ENCODE data around the gene CDC42EP4.
A peak's percentile ranks its signal among the peaks of the same experiment; 100 is the strongest.

CDC42EP4 gene

GRCh38 chr17:73311781-73312641, at the start of gene CDC42EP4 (continued):
- TF ChIP-seq ZNF626 (tag by site-specific recombination; IDR thresholded peaks at IDR 0.05) (no peak), ZNF670 (tag by site-specific recombination; IDR thresholded peaks at IDR 0.05; ENCODE audit: low read depth) (no peak), KLF16 (tag by site-specific recombination; IDR thresholded peaks at IDR 0.05) (0 out of 2 replicates have a peak, but pooled peaks have one; percentile 40), ZNF184 (tag by site-specific recombination; IDR thresholded peaks at IDR 0.05) (0 out of 2 replicates have a peak, but pooled peaks have one; percentile 31), ZNF423 (tag by site-specific recombination; IDR thresholded peaks at IDR 0.05) (peak; percentile 93), ZNF473 (tag by site-specific recombination; IDR thresholded peaks at IDR 0.05) (no peak), ZNF510 (tag by site-specific recombination; IDR thresholded peaks at IDR 0.05; ENCODE audit: insufficient replicate concordance) (no peak), ZNF596 (tag by site-specific recombination; IDR thresholded peaks at IDR 0.05) (no peak), ZNF146 (tag by site-specific recombination; IDR thresholded peaks at IDR 0.05) (no peak), SETDB1 (IDR thresholded peaks at IDR 0.05; ENCODE audit: insufficient read length, low read length) (no peak), ZNF629 (tag by site-specific recombination; IDR thresholded peaks at IDR 0.05) (peak; percentile 83), GLI4 (tag by site-specific recombination; IDR thresholded peaks at IDR 0.05) (no peak), ZNF600 (tag by site-specific recombination; IDR thresholded peaks at IDR 0.05) (peak; percentile 53; the same call in 1 of the 2 replicates), ZNF404 (tag by site-specific recombination; IDR thresholded peaks at IDR 0.05) (no peak), MYNN (tag by site-specific recombination; IDR thresholded peaks at IDR 0.05; ENCODE audit: borderline replicate concordance) (no peak), ZNF202 (tag by site-specific recombination; IDR thresholded peaks at IDR 0.05; ENCODE audit: borderline replicate concordance) (no peak), ZNF37A (tag by site-specific recombination; IDR thresholded peaks at IDR 0.05) (no peak), ZNF133 (tag by site-specific recombination; IDR thresholded peaks at IDR 0.05) (no peak), KLF8 (tag by site-specific recombination; IDR thresholded peaks at IDR 0.05) (peak; percentile 85), ZNF48 (tag by site-specific recombination; IDR thresholded peaks at IDR 0.05) (no peak), ZNF169 (tag by site-specific recombination; IDR thresholded peaks at IDR 0.05) (no peak), ZNF677 (tag by site-specific recombination; IDR thresholded peaks at IDR 0.05) (no peak), PRDM6 (tag by site-specific recombination; IDR thresholded peaks at IDR 0.05) (no peak; the same call in 1 of the 2 replicates), ZNF692 (tag by site-specific recombination; IDR thresholded peaks at IDR 0.05) (peak; percentile 80), ZNF561 (tag by site-specific recombination; IDR thresholded peaks at IDR 0.05; ENCODE audit: borderline replicate concordance) (peak; percentile 79), ZNF10 (tag by site-specific recombination; IDR thresholded peaks at IDR 0.05) (peak; percentile 7; the same call in 1 of the 2 replicates), ZNF664 (tag by site-specific recombination; IDR thresholded peaks at IDR 0.05) (no peak)
- TF ChIP-seq, protein P1, sequence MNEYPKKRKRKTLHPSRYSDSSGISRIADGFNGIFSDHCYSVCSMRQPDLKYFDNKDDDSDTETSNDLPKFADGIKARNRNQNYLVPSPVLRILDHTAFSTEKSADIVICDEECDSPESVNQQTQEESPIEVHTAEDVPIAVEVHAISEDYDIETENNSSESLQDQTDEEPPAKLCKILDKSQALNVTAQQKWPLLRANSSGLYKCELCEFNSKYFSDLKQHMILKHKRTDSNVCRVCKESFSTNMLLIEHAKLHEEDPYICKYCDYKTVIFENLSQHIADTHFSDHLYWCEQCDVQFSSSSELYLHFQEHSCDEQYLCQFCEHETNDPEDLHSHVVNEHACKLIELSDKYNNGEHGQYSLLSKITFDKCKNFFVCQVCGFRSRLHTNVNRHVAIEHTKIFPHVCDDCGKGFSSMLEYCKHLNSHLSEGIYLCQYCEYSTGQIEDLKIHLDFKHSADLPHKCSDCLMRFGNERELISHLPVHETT (tag by site-specific recombination; IDR thresholded peaks at IDR 0.05), result no peak
- TF ChIP-seq, protein P2, sequence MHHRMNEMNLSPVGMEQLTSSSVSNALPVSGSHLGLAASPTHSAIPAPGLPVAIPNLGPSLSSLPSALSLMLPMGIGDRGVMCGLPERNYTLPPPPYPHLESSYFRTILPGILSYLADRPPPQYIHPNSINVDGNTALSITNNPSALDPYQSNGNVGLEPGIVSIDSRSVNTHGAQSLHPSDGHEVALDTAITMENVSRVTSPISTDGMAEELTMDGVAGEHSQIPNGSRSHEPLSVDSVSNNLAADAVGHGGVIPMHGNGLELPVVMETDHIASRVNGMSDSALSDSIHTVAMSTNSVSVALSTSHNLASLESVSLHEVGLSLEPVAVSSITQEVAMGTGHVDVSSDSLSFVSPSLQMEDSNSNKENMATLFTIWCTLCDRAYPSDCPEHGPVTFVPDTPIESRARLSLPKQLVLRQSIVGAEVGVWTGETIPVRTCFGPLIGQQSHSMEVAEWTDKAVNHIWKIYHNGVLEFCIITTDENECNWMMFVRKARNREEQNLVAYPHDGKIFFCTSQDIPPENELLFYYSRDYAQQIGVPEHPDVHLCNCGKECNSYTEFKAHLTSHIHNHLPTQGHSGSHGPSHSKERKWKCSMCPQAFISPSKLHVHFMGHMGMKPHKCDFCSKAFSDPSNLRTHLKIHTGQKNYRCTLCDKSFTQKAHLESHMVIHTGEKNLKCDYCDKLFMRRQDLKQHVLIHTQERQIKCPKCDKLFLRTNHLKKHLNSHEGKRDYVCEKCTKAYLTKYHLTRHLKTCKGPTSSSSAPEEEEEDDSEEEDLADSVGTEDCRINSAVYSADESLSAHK (tag by site-specific recombination; IDR thresholded peaks at IDR 0.05), result 0 out of 2 replicates have a peak, but pooled peaks have one; percentile 8
- TF ChIP-seq, protein P3, sequence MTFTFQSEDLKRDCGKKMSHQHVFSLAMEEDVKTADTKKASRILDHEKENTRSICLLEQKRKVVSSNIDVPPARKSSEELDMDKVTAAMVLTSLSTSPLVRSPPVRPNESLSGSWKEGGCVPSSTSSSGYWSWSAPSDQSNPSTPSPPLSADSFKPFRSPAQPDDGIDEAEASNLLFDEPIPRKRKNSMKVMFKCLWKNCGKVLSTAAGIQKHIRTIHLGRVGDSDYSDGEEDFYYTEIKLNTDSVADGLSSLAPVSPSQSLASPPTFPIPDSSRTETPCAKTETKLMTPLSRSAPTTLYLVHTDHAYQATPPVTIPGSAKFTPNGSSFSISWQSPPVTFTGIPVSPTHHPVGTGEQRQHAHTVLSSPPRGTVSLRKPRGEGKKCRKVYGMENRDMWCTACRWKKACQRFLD (tag by site-specific recombination; IDR thresholded peaks at IDR 0.05), result no peak
- TF ChIP-seq, protein P4, sequence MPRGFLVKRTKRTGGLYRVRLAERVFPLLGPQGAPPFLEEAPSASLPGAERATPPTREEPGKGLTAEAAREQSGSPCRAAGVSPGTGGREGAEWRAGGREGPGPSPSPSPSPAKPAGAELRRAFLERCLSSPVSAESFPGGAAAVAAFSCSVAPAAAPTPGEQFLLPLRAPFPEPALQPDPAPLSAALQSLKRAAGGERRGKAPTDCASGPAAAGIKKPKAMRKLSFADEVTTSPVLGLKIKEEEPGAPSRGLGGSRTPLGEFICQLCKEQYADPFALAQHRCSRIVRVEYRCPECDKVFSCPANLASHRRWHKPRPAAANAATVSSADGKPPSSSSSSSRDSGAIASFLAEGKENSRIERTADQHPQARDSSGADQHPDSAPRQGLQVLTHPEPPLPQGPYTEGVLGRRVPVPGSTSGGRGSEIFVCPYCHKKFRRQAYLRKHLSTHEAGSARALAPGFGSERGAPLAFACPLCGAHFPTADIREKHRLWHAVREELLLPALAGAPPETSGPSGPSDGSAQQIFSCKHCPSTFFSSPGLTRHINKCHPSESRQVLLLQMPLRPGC (tag by site-specific recombination; IDR thresholded peaks at IDR 0.05), result no peak

Measured in HEK293 (cell line).